K562 (cell line): ENCODE measurements around the gene B4GALNT4. TPM values are rescaled to one million over a fixed set of nuclear protein-coding genes. Genes with fewer than 3 reads are reported as not detected.
A peak's percentile ranks its signal among the peaks of the same experiment; 100 is the strongest.

Experiments used
- ATAC-seq: fragments of 200-7000 bp; cut with Tn5 transposase; 3 replicates; pipeline ENCODE4 v1.9.1; 2020; ENCODE audit warnings: moderate library complexity
- BruUV-seq: library from RNA; stranded (reverse); fragments of 400-500 nt; replicated peaks from 2 replicates; lab custom pipeline; 2021; lab: Mats Ljungman, UMichigan
- CTCF ChIA-PET: fragments of 300-600 bp; formaldehyde crosslinking; extraction: SDS; loops from one replicate; lab custom pipeline; 2021; ENCODE audit warnings: low intra/inter-chr PET ratio; lab: Yijun Ruan, JAX
- POLR2A ChIA-PET: fragments of 300-600, 350-650 bp; sonication (Branson Sonifier 250); formaldehyde crosslinking; extraction: SDS; loops from one replicate; lab custom pipeline; 2021; ENCODE audit warnings: antibody characterized with exemption, inconsistent platforms; lab: Yijun Ruan, JAX
- DNase-seq, 4 experiments: peaks; one replicate each; pipeline versions ENCODE4 v3.0.0 to v3.0.0-alpha.2; 2011 to 2018; ENCODE audit warnings: low spot score in 3 of 4, mixed read lengths in 3 of 4; ENCODE audit errors: extremely low read depth in 1 of 4
- FAIRE-seq: peaks from 2 replicates; lab custom pipeline; 2011; peaks lifted over from hg19 to GRCh38; lab: Jason Lieb, UNC
- H2AFZ ChIP-seq: 2 replicates; pipeline ENCODE4 v1.6.0; 2011; ENCODE audit warnings: low read depth, low read length, control low read depth, inconsistent platforms
- H3K27ac ChIP-seq: fragments of 200-600 bp; 3 replicates; pipeline ENCODE4 v1.8.0; 2011; ENCODE audit warnings: low read depth, mild to moderate bottlenecking, control low read depth, inconsistent platforms, low read length, moderate library complexity, mixed read lengths; ENCODE audit errors: extremely low read depth
- H3K27me3 ChIP-seq, 2 experiments: fragments of 300-600 bp in 1 of 2; 2 replicates in 1 of 2; 3 replicates in 1 of 2; pipeline versions ENCODE4 v1.6.0 to v1.8.0; 2011; ENCODE audit warnings: inconsistent platforms in 2 of 2, low read length in 2 of 2, mild to moderate bottlenecking in 1 of 2, mixed read lengths in 1 of 2, moderate library complexity in 1 of 2; ENCODE audit not compliant: control insufficient read depth in 2 of 2, insufficient read depth in 2 of 2
- H3K36me3 ChIP-seq: fragments of 300-600 bp; 3 replicates; pipeline ENCODE4 v1.8.0; 2011; ENCODE audit warnings: mild to moderate bottlenecking, low read length, inconsistent platforms; ENCODE audit not compliant: control insufficient read depth, insufficient read depth
- H3K4me1 ChIP-seq, 2 experiments: fragments of 200-600 bp in 1 of 2; replicated peaks in 1 of 2; 2 replicates in 1 of 2; 3 replicates in 1 of 2; pipeline versions ENCODE4 v1.5.1 to v1.8.0; 2011; ENCODE audit warnings: inconsistent platforms in 2 of 2, low read length in 2 of 2, mild to moderate bottlenecking in 1 of 2, mixed read lengths in 1 of 2, moderate library complexity in 1 of 2; ENCODE audit not compliant: control insufficient read depth in 2 of 2, insufficient read depth in 2 of 2
- H3K4me2 ChIP-seq: 2 replicates; pipeline ENCODE4 v1.6.1; 2011; ENCODE audit warnings: low read length, control low read depth, inconsistent platforms, mixed read lengths; ENCODE audit not compliant: insufficient read depth
- H3K4me3 ChIP-seq: fragments of 200-600 bp; sonication (generic), shearing (Covaris generic); 2 replicates; pipeline ENCODE4 v1.5.1; 2016; ENCODE audit warnings: control low read depth, inconsistent platforms
- H3K79me2 ChIP-seq: fragments of 200-600 bp; 3 replicates; pipeline ENCODE4 v1.8.0; 2011; ENCODE audit warnings: low read length, inconsistent platforms; ENCODE audit not compliant: control insufficient read depth, insufficient read depth
- H3K9ac ChIP-seq, 2 experiments: 2 replicates each; pipeline versions ENCODE4 v1.6.0 to v1.6.1; 2011; ENCODE audit warnings: low read depth in 2 of 2, low read length in 2 of 2, control low read depth in 1 of 2, inconsistent platforms in 1 of 2, mild to moderate bottlenecking in 1 of 2, mixed read lengths in 1 of 2; ENCODE audit not compliant: insufficient read depth in 1 of 2
- H3K9me1 ChIP-seq: one replicate; pipeline ENCODE4 v1.6.0; 2011; ENCODE audit warnings: inconsistent platforms, mild to moderate bottlenecking, low read length, moderate library complexity; ENCODE audit not compliant: control insufficient read depth, insufficient read depth
- H3K9me3 ChIP-seq: replicated peaks from 2 replicates; pipeline ENCODE4 v1.5.1; 2011; ENCODE audit warnings: low read depth, low read length, inconsistent platforms; ENCODE audit not compliant: control insufficient read depth, insufficient read depth
- H4K20me1 ChIP-seq: replicated peaks from 2 replicates; pipeline ENCODE4 v1.6.1; 2011; ENCODE audit warnings: low read length, inconsistent platforms, mixed read lengths; ENCODE audit not compliant: control insufficient read depth, insufficient read depth
- NFE2 ChIP-seq: IDR thresholded peaks from 2 replicates; pipeline ENCODE4 v1.6.1; 2014; ENCODE audit warnings: antibody characterized with exemption, low read depth
- NR2C1 ChIP-seq, 2 experiments: fragments of 450-650 bp; IDR thresholded peaks; 2 replicates each; pipeline ENCODE4 v1.6.1; 2017; ENCODE audit warnings: mild to moderate bottlenecking in 2 of 2, antibody characterized with exemption in 1 of 2, inconsistent platforms in 1 of 2, missing compliant biosample characterization in 1 of 2, missing genetic modification characterization in 1 of 2
- NR2C2 ChIP-seq, 2 experiments: fragments of 200-800 bp in 1 of 2; sonication (Bioruptor generic) in 1 of 2; sonication (generic) in 1 of 2; formaldehyde crosslinking in 1 of 2; IDR thresholded peaks; 2 replicates each; pipeline versions ENCODE4 v1.6.1 to v1.8.0; 2016 to 2022; ENCODE audit warnings: mild to moderate bottlenecking in 1 of 2, missing compliant biosample characterization in 1 of 2, missing genetic modification characterization in 1 of 2, missing genetic modification reagents in 1 of 2
- U2AF1 ChIP-seq: fragments of 200-400 bp; formaldehyde crosslinking; optimal IDR thresholded peaks from 2 replicates; pipeline ENCODE3; 2017; ENCODE audit warnings: mild to moderate bottlenecking, low read depth, low read length, moderate library complexity
- ZFP30 ChIP-seq: fragments of 250-450 bp; sonication (Bioruptor Pico); IDR thresholded peaks from 2 replicates; pipeline ENCODE4 v1.8.0; 2022; ENCODE audit warnings: moderate library complexity, mild to moderate bottlenecking, inconsistent platforms, borderline replicate concordance
- ZNF232 ChIP-seq: sonication (generic); formaldehyde crosslinking; IDR thresholded peaks from 2 replicates; pipeline ENCODE4 v1.8.0; 2022; ENCODE audit warnings: mild to moderate bottlenecking, missing genetic modification reagents
- WGBS: fragments of 100-300 bp; shearing (Covaris generic); methylation state at CpG from one replicate; pipeline ENCODE4 v1.1.6; 2016; ENCODE audit warnings: low coverage, mixed read lengths; ENCODE audit not compliant: insufficient coverage; ENCODE audit errors: missing lambda C conversion rate; 5-methylcytosine and 5-hydroxymethylcytosine counted together
- in situ Hi-C: fragments of 300-500 bp; cut with MboI; formaldehyde crosslinking; loops from 4 replicates; pipeline ENCODE4 v1.15.0; 2018; ENCODE audit warnings: inconsistent platforms, mixed read lengths
- intact Hi-C: fragments of 100-400 bp; cut with micrococcal nuclease; formaldehyde crosslinking; loops from 2 replicates; pipeline ENCODE4 v1.14.2; 2022
- polyA plus RNA-seq, 8 experiments: library from polyadenylated mRNA; depleted of rRNA in 4 of 8; stranded (reverse) in 5 of 8; unstranded in 3 of 8; fragments of >200 nt; fragmentation: Nextera tagmentation in 2 of 8; fragmentation: Illumina TruSeq in 1 of 8; extraction: Ambion mirVana in 2 of 8; extraction: Trizol in 1 of 8; gene quantifications; 2 replicates each; pipeline versions ENCODE4 v1.2.1 to v1.2.3, GENCODE V29; 2011 to 2014; ENCODE audit warnings: inconsistent platforms in 1 of 8, missing spikeins in 1 of 8
- total RNA-seq, 7 experiments: library from RNA; depleted of rRNA in 6 of 7; stranded (reverse); fragments of >200 nt in 6 of 7; fragmentation: Illumina TruSeq in 2 of 7; extraction: Trizol in 2 of 7; gene quantifications; 2 replicates each; pipeline versions ENCODE4 v1.2.1 to v1.2.3, GENCODE V29; 2011 to 2021; ENCODE audit warnings: low replicate concordance in 1 of 7

B4GALNT4 gene
- total and polyA plus RNA-seq, 9 of the 15 experiments (the other 6 are each of a cell fraction or from before 2014, with no cell fraction given) = 0.20 to 37.1 (median 10.8) TPM; not detected in 1

- H3K9me1 ChIP-seq = no peaks in the 10 kb centered on the region
- POLR2A ChIA-PET = no interaction called here
- no peaks in the 10 kb centered on the region for H3K27me3 ChIP-seq
- H4K20me1 ChIP-seq = no peaks in the 10 kb centered on the region
- TF ChIP-seq U2AF1 (no peak), ZNF232 (CRISPR knock-in tag) (no peak)
- H3K4me1 ChIP-seq = peaks cover 10 to 73% of the 10 kb centered on the region in 2 experiments
- no peaks in the 10 kb centered on the region for H3K36me3 ChIP-seq
- H3K4me3 ChIP-seq = no peak overlapping the region
- 61% methylated on average over 14 of the region's 19 CpGs for whole genome bisulfite sequencing
- FAIRE-seq = no peak
- H3K79me2 ChIP-seq = no peaks in the 10 kb centered on the region
- H3K9ac ChIP-seq = peak overlapping the region in 1 of 2 experiments; percentile 33; a peak in 1 of 4 replicates
- no peaks in the 10 kb centered on the region for H3K9me3 ChIP-seq
- BruUV-seq = no TSS peak
- in situ Hi-C loops (no loop called here), intact Hi-C loops (no loop called here)
- H3K4me2 ChIP-seq = no peak overlapping the region
- CTCF ChIA-PET = no interaction called here
- no peak for ATAC-seq
- no peak for DNase-seq
- no peak overlapping the region for H3K27ac ChIP-seq
- H2AFZ ChIP-seq = no peak overlapping the region
These were observed 48.5 kb downstream of the B4GALNT4 start for GRCh38 chr11:417652-418342.

DNA sequence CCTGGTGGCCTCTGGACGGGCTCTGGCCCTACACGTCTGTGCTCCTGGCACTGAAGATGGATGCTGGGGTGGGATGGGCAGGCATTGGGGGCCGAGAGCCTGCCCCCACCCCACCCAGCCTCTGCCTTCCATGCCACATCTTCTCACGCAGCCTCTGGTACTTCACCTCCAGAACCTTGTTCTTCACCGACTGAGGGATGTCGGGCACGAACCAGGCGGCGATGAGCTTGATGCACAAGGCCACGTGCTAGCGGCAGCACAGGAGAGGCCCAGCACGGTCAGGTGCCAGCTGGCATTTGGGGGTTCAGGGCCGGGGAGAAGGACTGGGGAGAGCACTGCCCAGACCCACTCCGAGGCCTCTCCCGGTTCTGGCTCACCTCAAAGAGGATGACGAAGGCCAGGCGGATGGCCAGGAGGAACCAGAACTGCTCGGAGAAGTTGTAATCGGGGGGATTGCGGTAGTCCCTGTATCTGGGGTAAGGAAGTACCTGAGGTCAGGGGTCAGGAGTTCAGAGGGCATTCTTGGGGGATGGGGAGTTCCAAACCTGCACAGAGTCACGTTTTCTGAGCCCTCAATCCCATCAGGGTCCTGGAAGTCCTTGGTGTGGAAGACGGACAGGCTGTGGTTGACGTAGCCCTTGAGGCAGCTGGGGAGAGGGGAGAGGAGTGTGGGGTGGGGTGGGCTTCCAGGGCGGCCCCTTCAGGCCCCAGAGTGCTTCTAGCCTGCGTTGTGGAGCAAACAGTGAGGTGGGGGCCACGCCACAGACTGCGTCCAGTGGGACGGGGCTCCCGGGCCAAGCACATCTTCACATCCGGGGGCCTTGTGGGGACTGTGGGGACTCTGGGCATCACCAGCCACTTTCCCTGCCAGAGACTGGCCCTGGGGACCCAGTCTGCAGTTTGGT is 49.3 kb downstream of the B4GALNT4 start:
- no peak overlapping the region for H3K27ac ChIP-seq
- WGBS = 71% methylated on average over 17 of the region's 30 CpGs
- no peaks in the 10 kb centered on the region for H3K36me3 ChIP-seq
- in situ Hi-C loops = no loop called here
- DNase-seq (no peak), FAIRE-seq (no peak), ATAC-seq (no peak)
- CTCF ChIA-PET = no interaction called here
- H4K20me1 ChIP-seq = no peaks in the 10 kb centered on the region
- POLR2A ChIA-PET = interaction anchor here (0.8 kb wide), 1 partner anchor 22 kb away, joined by 3 read pairs; no protein-coding TSS in a partner anchor
- intact Hi-C loops = no loop called here
- no peaks in the 10 kb centered on the region for H3K9me1 ChIP-seq
- no peak overlapping the region for H3K4me2 ChIP-seq
- no peak overlapping the region for H3K4me3 ChIP-seq
- H3K79me2 ChIP-seq = no peaks in the 10 kb centered on the region
- TF ChIP-seq NR2C1 (IDR thresholded peaks at IDR 0.05) (peak; percentile 92), NR2C1 (tag; IDR thresholded peaks at IDR 0.05) (peak; percentile 76), NR2C2 (CRISPR knock-in tag; IDR thresholded peaks at IDR 0.05) (peak; percentile 74; the same call in 1 of the 2 replicates), NR2C2 (tag; IDR thresholded peaks at IDR 0.05) (peak; percentile 61), ZFP30 (CRISPR knock-in tag) (no peak), NFE2 (no peak)
- no peaks in the 10 kb centered on the region for H3K27me3 ChIP-seq
- no peaks in the 10 kb centered on the region for H3K9me3 ChIP-seq
- peak overlapping the region in 1 of 2 experiments; percentile 33; a peak in 1 of 4 replicates for H3K9ac ChIP-seq
- BruUV-seq = no TSS peak
- no peak overlapping the region for H2AFZ ChIP-seq
- H3K4me1 ChIP-seq = peaks cover 10 to 66% of the 10 kb centered on the region in 2 experiments
